B cell (primary cell): ENCODE data around the gene RAD9A. TPM values are rescaled to one million over a fixed set of nuclear protein-coding genes. Genes with fewer than 3 reads are reported as not detected.
A peak's percentile ranks its signal among the peaks of the same experiment; 100 is the strongest.

Experiments
- ATAC-seq: fragments of 200-7000 bp; cut with Tn5 transposase; one replicate; pipeline ENCODE4 v1.10.0; 2021; ENCODE audit warnings: low read depth, mild to moderate bottlenecking, moderate number of reproducible peaks, moderate library complexity
- CTCF ChIA-PET: fragments of 350-600 bp; sonication (Branson Sonifier 250); formaldehyde crosslinking; loops from one replicate; lab custom pipeline; 2021; ENCODE audit warnings: antibody characterized with exemption, inconsistent platforms; lab: Charles Lee
- POLR2A ChIA-PET: fragments of 350-600 bp; sonication (Branson Sonifier 250); formaldehyde crosslinking; loops from one replicate; lab custom pipeline; 2021; ENCODE audit warnings: antibody characterized with exemption; lab: Charles Lee
- DNase-seq: peaks from one replicate; pipeline ENCODE4 v3.0.0; 2013
- H2AFZ ChIP-seq: 2 replicates; pipeline ENCODE4 v1.6.1; 2012; ENCODE audit warnings: mild to moderate bottlenecking, low read depth, low read length; ENCODE audit not compliant: insufficient read depth, poor library complexity, severe bottlenecking
- H3K27ac ChIP-seq, 2 donors: 1 replicate in 1 of 2; 2 replicates in 1 of 2; pipeline ENCODE4 v1.5.1; 2012 to 2013; ENCODE audit warnings: low read length in 2 of 2, mild to moderate bottlenecking in 2 of 2, moderate library complexity in 1 of 2
- H3K27me3 ChIP-seq, 4 experiments: fragments of 200-600 bp in 1 of 4; sonication (generic) in 1 of 4; replicated peaks in 1 of 4; 1 replicate in 2 of 4; 2 replicates in 2 of 4; pipeline versions ENCODE4 v1.6.1 to v1.7.0; 2013 to 2016; ENCODE audit warnings: low read length in 3 of 4, mild to moderate bottlenecking in 2 of 4, mixed read lengths in 1 of 4, moderate library complexity in 1 of 4; ENCODE audit not compliant: insufficient read depth in 4 of 4, control insufficient read depth in 3 of 4; ENCODE audit errors: control extremely low read depth in 1 of 4
- H3K36me3 ChIP-seq, 2 experiments: replicated peaks in 1 of 2; 1 replicate in 1 of 2; 2 replicates in 1 of 2; pipeline versions ENCODE4 v1.6.1 to v1.7.1; 2013; ENCODE audit warnings: low read length in 1 of 2; ENCODE audit not compliant: insufficient read depth in 2 of 2, control insufficient read depth in 1 of 2; ENCODE audit errors: control extremely low read depth in 1 of 2, extremely low read depth in 1 of 2
- H3K4me1 ChIP-seq, 2 donors: fragments of 200-600 bp in 1 of 2; sonication (generic) in 1 of 2; 1 replicate in 1 of 2; 2 replicates in 1 of 2; pipeline versions ENCODE4 v1.5.1 to v1.6.1; 2013 to 2017; ENCODE audit warnings: low read length in 2 of 2; ENCODE audit not compliant: control insufficient read depth in 2 of 2, insufficient read depth in 2 of 2
- H3K4me2 ChIP-seq: replicated peaks from 2 replicates; pipeline ENCODE3; 2012; ENCODE audit warnings: mild to moderate bottlenecking, low read depth, low read length; ENCODE audit not compliant: poor library complexity, severe bottlenecking
- H3K4me3 ChIP-seq, 5 experiments: fragments of 200-600 bp in 1 of 5; sonication (generic) in 1 of 5; 1 replicate in 3 of 5; 2 replicates in 2 of 5; pipeline versions ENCODE4 v1.5.1 to v1.7.0; 2011 to 2016; ENCODE audit warnings: low read length in 4 of 5, mild to moderate bottlenecking in 4 of 5, low read depth in 2 of 5, control low read depth in 1 of 5, moderate library complexity in 1 of 5; ENCODE audit not compliant: insufficient read depth in 1 of 5; ENCODE audit errors: control extremely low read depth in 1 of 5, extremely low read depth in 1 of 5
- H3K79me2 ChIP-seq: fragments of 200-600 bp; sonication (generic); one replicate; pipeline ENCODE4 v1.6.0; 2016; ENCODE audit warnings: low read length; ENCODE audit not compliant: control insufficient read depth, insufficient read depth
- H3K9ac ChIP-seq: fragments of 200-600 bp; sonication (generic); 2 replicates; pipeline ENCODE4 v1.6.1; 2017; ENCODE audit warnings: mild to moderate bottlenecking, low read length, moderate library complexity
- H3K9me3 ChIP-seq, 3 donors: one replicate each; pipeline versions ENCODE4 v1.6.1 to v1.7.1; 2013; ENCODE audit warnings: low read length in 2 of 3; ENCODE audit not compliant: control insufficient read depth in 2 of 3, insufficient read depth in 1 of 3; ENCODE audit errors: control extremely low read depth in 1 of 3
- H4K20me1 ChIP-seq: 2 replicates; pipeline ENCODE4 v1.6.0; 2012; ENCODE audit warnings: mild to moderate bottlenecking, low read length; ENCODE audit not compliant: insufficient read depth, control insufficient read depth, poor library complexity, severe bottlenecking
- H3K27ac Mint-ChIP-seq: one replicate; pipeline ENCODE4 v1.8.0; 2021; ENCODE audit warnings: mixed read lengths
- H3K27me3 Mint-ChIP-seq: one replicate; pipeline ENCODE4 v1.8.0; 2021; ENCODE audit warnings: mixed read lengths
- H3K4me1 Mint-ChIP-seq: one replicate; pipeline ENCODE4 v1.8.0; 2021; ENCODE audit warnings: mixed read lengths
- H3K4me3 Mint-ChIP-seq: one replicate; pipeline ENCODE4 v1.8.0; 2021; ENCODE audit warnings: mixed read lengths
- H3K9me3 Mint-ChIP-seq: one replicate; pipeline ENCODE4 v1.8.0; 2022; ENCODE audit warnings: mixed read lengths; ENCODE audit not compliant: insufficient read depth
- CTCF ChIP-seq: fragments of 200-600 bp; IDR thresholded peaks from one replicate; pipeline ENCODE4 v1.8.0; 2022; ENCODE audit warnings: antibody characterized with exemption, mild to moderate bottlenecking
- EZH2 ChIP-seq: IDR thresholded peaks from 2 replicates; pipeline ENCODE4 v1.6.1; 2012; ENCODE audit warnings: borderline replicate concordance, low read depth, mild to moderate bottlenecking, moderate library complexity, low read length; ENCODE audit not compliant: insufficient read depth, poor library complexity, severe bottlenecking
- WGBS: methylation state at CpG from one replicate; pipeline ENCODE4 v1.1.5; 2013; ENCODE audit warnings: missing lambda C conversion rate; ENCODE audit not compliant: insufficient coverage; 5-methylcytosine and 5-hydroxymethylcytosine counted together
- intact Hi-C: fragments of 100-400 bp; cut with micrococcal nuclease; formaldehyde crosslinking; loops from one replicate; pipeline ENCODE4 v1.10.0; 2022
- polyA plus RNA-seq: library from polyadenylated mRNA; depleted of rRNA; stranded (reverse); fragments of >200 nt; gene quantifications from 2 replicates; pipeline ENCODE4 v1.2.3, GENCODE V29; 2012
- total RNA-seq, 2 donors: library from RNA; stranded (reverse); fragments of 120-200 nt in 1 of 2; gene quantifications; 1 replicate in 1 of 2; 2 replicates in 1 of 2; pipeline versions ENCODE4 v1.2.3 to v1.2.4, GENCODE V29; 2013 to 2022

The RAD9A gene
- total and polyA plus RNA-seq, 2 donors (not counting 1 experiment from before 2014, with no cell fraction given), result 50.6 to 76.8 TPM

- H3K27me3 ChIP-seq, result no peaks in the 10 kb centered on the region
- Mint-ChIP-seq H3K9me3 (no peaks in the 10 kb centered on the region), H3K27me3 (no peaks in the 10 kb centered on the region), H3K4me3 (peak overlapping the region; percentile 26), H3K4me1 (peaks cover 49% of the 10 kb centered on the region), H3K27ac (peak overlapping the region; percentile 63)
- intact Hi-C loops, result no loop called here
- H3K9me3 ChIP-seq, result peaks cover 0 to 2% (median 0%) of the 10 kb centered on the region in 3 donors
- ATAC-seq (no peak), DNase-seq (no peak)
- peak overlapping the region in 1 of 2 donors; percentile 23 for H3K27ac ChIP-seq
- H3K36me3 ChIP-seq, result peaks cover 2 to 49% of the 10 kb centered on the region in 2 experiments
- peaks cover 63% of the 10 kb centered on the region for H4K20me1 ChIP-seq
- 94% methylated on average over 29 of the region's 31 CpGs for WGBS
- H3K4me3 ChIP-seq, result no peak overlapping the region
- H3K9ac ChIP-seq, result no peak overlapping the region
- no peak overlapping the region for H2AFZ ChIP-seq
- ChIA-PET POLR2A (interaction anchor here (1.2 to 6.8 kb wide), 3 partner anchors 8 to 36 kb away, joined by 3 to 195 read pairs (median 3); partner anchors contain the start of gene PTPRCAP), CTCF (interaction anchor here (1.2 to 1.8 kb wide), 3 partner anchors 17 to 53 kb away, joined by 3 to 6 read pairs (median 5); no protein-coding TSS in a partner anchor)
- no peak for TF ChIP-seq EZH2
- no peak for TF ChIP-seq CTCF
- H3K4me1 ChIP-seq, result peaks cover 35 to 56% of the 10 kb centered on the region in 2 donors
- peaks cover 59% of the 10 kb centered on the region for H3K79me2 ChIP-seq
- H3K4me2 ChIP-seq, result peak overlapping the region; percentile 22
Measured at GRCh38 chr11:67398661-67399563, 7.1 kb downstream of the RAD9A start.
